Osteoblast (primary cell): ENCODE data around the gene CARD11. TPM values are rescaled to one million over a fixed set of nuclear protein-coding genes. Genes with fewer than 3 reads are reported as not detected.

Experiments used
- DNase-seq: peaks from one replicate; pipeline ENCODE4 v3.0.0; 2011; ENCODE audit warnings: low spot score, mixed read lengths; ENCODE audit not compliant: insufficient read length; ENCODE audit errors: missing footprints
- H2AFZ ChIP-seq: 2 replicates; pipeline ENCODE4 v1.6.0; 2011; ENCODE audit warnings: mild to moderate bottlenecking, low read length
- H3K27ac ChIP-seq: 2 replicates; pipeline ENCODE4 v1.5.1; 2011; ENCODE audit warnings: mild to moderate bottlenecking, low read depth, low read length, moderate library complexity
- H3K27me3 ChIP-seq: 2 replicates; pipeline ENCODE4 v1.6.0; 2012; ENCODE audit warnings: mild to moderate bottlenecking, control low read depth, inconsistent platforms, low read length, moderate library complexity; ENCODE audit not compliant: insufficient read depth
- H3K36me3 ChIP-seq: 2 replicates; pipeline ENCODE4 v1.5.1; 2011; ENCODE audit warnings: mild to moderate bottlenecking, low read length, control low read depth, moderate library complexity; ENCODE audit not compliant: insufficient read depth
- H3K4me1 ChIP-seq: 2 replicates; pipeline ENCODE4 v1.5.1; 2011; ENCODE audit warnings: mild to moderate bottlenecking, low read length, control low read depth, moderate library complexity; ENCODE audit not compliant: insufficient read depth
- H3K4me2 ChIP-seq: 2 replicates; pipeline ENCODE4 v1.6.0; 2011; ENCODE audit warnings: mild to moderate bottlenecking, low read length; ENCODE audit not compliant: insufficient read depth
- H3K4me3 ChIP-seq: fragments of 200-600 bp; sonication (generic); 3 replicates; pipeline ENCODE4 v1.5.1; 2012; ENCODE audit warnings: mild to moderate bottlenecking, low read length, inconsistent platforms; ENCODE audit not compliant: insufficient read depth
- H3K79me2 ChIP-seq: 2 replicates; pipeline ENCODE4 v1.6.0; 2012; ENCODE audit warnings: mild to moderate bottlenecking, low read length, control low read depth, inconsistent platforms; ENCODE audit not compliant: insufficient read depth
- H3K9me3 ChIP-seq: 2 replicates; pipeline ENCODE4 v1.5.1; 2011; ENCODE audit warnings: low read depth, low read length, control low read depth
- H4K20me1 ChIP-seq: 2 replicates; pipeline ENCODE4 v1.6.0; 2012; ENCODE audit warnings: mild to moderate bottlenecking, low read length, control low read depth; ENCODE audit not compliant: insufficient read depth
- CTCF ChIP-seq: IDR thresholded peaks from 2 replicates; pipeline ENCODE4 v1.5.1; 2011; ENCODE audit warnings: mild to moderate bottlenecking, low read depth, low read length, moderate library complexity; ENCODE audit errors: extremely low read depth
- total RNA-seq: library from RNA; depleted of rRNA; stranded (reverse); fragments of >200 nt; gene quantifications from 2 replicates; pipeline ENCODE4 v1.2.3, GENCODE V29; 2012

Gene CARD11
- total RNA-seq, 1 donor, result not detected

DNA sequence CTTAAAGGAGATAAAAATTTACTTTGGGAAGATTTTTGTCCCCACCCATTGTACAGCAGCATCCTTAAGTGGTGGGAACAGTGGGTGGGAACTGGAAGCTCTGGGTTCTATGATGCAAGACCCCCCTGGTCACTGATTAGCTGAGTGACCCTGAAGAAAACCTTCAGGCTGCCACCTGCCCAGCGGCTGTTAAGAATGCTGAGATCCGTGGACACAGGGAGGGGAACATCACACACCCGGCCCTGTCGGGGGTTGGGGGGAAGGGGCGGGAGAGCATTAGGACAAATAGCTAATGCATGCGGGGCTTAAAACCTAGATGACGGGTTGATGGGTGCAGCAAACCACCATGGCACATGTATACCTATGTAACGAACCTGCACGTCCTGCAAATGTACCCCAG is 14.5 kb downstream of the CARD11 start:
- H3K4me2 ChIP-seq, result no peak overlapping the region
- H3K9me3 ChIP-seq, result no peaks in the 10 kb centered on the region
- H3K79me2 ChIP-seq, result no peaks in the 10 kb centered on the region
- no peak overlapping the region for H3K4me3 ChIP-seq
- no peaks in the 10 kb centered on the region for H3K36me3 ChIP-seq
- H3K27me3 ChIP-seq, result no peaks in the 10 kb centered on the region
- peaks cover 6% of the 10 kb centered on the region for H3K4me1 ChIP-seq
- H2AFZ ChIP-seq, result no peak overlapping the region
- no peak for TF ChIP-seq CTCF
- no peak for DNase-seq
- no peaks in the 10 kb centered on the region for H4K20me1 ChIP-seq
- H3K27ac ChIP-seq, result no peak overlapping the region

DNA sequence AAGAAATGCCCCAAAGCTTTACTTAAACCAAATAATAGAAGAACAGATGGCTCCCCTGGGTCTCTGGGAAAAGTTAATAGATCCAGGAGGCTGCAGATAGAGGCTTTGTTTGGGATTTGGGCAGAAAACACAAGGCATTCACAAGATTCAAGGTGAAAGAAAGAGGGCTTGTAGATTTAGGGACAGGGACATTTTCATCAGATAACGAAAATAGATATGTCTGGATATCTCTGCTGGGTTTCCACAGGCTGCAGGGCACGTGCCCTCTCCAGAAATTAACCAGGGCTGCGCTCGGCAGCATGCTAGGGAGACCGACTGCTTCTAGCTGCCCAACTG is 14.9 kb downstream of the CARD11 start:
- no peak for TF ChIP-seq CTCF
- Histone ChIP-seq H3K27me3 (no peaks in the 10 kb centered on the region), H4K20me1 (no peaks in the 10 kb centered on the region), H3K9me3 (no peaks in the 10 kb centered on the region), H3K4me3 (no peak overlapping the region), H3K79me2 (no peaks in the 10 kb centered on the region), H2AFZ (no peak overlapping the region), H3K27ac (no peak overlapping the region), H3K4me2 (no peak overlapping the region), H3K36me3 (no peaks in the 10 kb centered on the region), H3K4me1 (peaks cover 6% of the 10 kb centered on the region)
- DNase-seq, result no peak

DNA sequence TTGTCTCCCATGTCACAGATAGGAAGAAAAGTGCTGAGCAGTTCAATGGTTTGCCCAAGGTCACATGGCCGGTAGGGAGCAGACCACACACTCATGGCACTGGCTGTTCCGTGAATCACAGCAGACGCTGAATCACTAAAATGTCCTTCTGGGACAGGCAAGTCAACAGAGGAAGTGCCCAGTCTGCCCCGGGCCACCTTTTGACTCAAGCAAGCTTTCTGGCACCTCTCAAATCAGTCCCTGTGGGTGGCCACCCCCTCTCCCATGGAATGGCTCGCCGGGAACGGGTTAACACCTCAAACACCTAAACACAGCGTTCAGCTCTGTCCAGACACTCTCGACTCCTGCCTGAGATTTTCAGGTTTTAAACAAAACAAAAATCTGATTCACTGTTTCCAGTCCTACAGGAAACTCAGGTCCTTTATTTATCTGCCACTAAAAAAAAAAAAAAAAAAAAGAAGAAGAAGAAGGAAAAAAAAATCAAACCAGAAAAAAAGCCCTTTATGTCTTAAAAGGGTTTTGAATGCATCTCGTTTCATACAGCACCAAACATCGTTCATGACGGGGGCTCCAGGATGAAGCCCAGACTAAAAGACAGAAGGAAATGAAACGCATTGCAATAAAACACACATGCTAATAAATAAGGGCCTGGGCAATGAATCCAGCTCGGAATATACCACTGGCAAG is 15.5 kb downstream of the CARD11 start:
- Histone ChIP-seq H3K4me3 (peak overlapping the region; percentile 55), H2AFZ (peak overlapping the region; percentile 63), H3K79me2 (no peaks in the 10 kb centered on the region), H4K20me1 (no peaks in the 10 kb centered on the region), H3K4me1 (peaks cover 6% of the 10 kb centered on the region), H3K36me3 (no peaks in the 10 kb centered on the region), H3K9me3 (no peaks in the 10 kb centered on the region), H3K27me3 (no peaks in the 10 kb centered on the region), H3K4me2 (peak overlapping the region; percentile 76), H3K27ac (no peak overlapping the region)
- peak; percentile 88 for DNase-seq
- TF ChIP-seq CTCF, result no peak

- Histone ChIP-seq H3K4me3 (no peak overlapping the region), H3K4me2 (no peak overlapping the region), H2AFZ (peak overlapping the region; percentile 65), H3K4me1 (peaks cover 6% of the 10 kb centered on the region), H3K79me2 (no peaks in the 10 kb centered on the region), H4K20me1 (no peaks in the 10 kb centered on the region), H3K27me3 (no peaks in the 10 kb centered on the region), H3K36me3 (no peaks in the 10 kb centered on the region), H3K27ac (no peak overlapping the region), H3K9me3 (no peaks in the 10 kb centered on the region)
- DNase-seq, result no peak
- TF ChIP-seq CTCF, result no peak
These were observed 16.4 kb downstream of the CARD11 start for GRCh38 chr7:3027005-3027845.
